GM06990 (cell line): ENCODE measurements around the gene AFAP1.

ENCODE experiments used
- DNase-seq: peaks from one replicate; pipeline ENCODE4 v3.0.0-alpha.2; 2011; ENCODE audit not compliant: insufficient read length; ENCODE audit errors: extremely low read depth
- H3K27me3 ChIP-seq: replicated peaks from 2 replicates; pipeline ENCODE4 v1.6.0; 2011; ENCODE audit warnings: low read length; ENCODE audit not compliant: control insufficient read depth, insufficient read depth
- H3K36me3 ChIP-seq: 2 replicates; pipeline ENCODE4 v1.5.1; 2011; ENCODE audit warnings: low read length; ENCODE audit not compliant: control insufficient read depth, insufficient read depth
- H3K4me3 ChIP-seq: replicated peaks from 2 replicates; pipeline ENCODE4 v1.5.1; 2011; ENCODE audit warnings: low read depth, mild to moderate bottlenecking, control low read depth, low read length
- CTCF ChIP-seq: IDR thresholded peaks from 2 replicates; pipeline ENCODE4 v1.5.1; 2011; ENCODE audit warnings: low read length, control low read depth, mild to moderate bottlenecking, inconsistent platforms; ENCODE audit not compliant: insufficient read depth, poor library complexity, severe bottlenecking

Gene AFAP1

GRCh38 chr4:7956270-7956808 lies 16.7 kb upstream of the AFAP1 start:
- no peak for DNase-seq
- H3K4me3 ChIP-seq: no peak overlapping the region
- no peaks in the 10 kb centered on the region for H3K27me3 ChIP-seq
- TF ChIP-seq CTCF: no peak
- H3K36me3 ChIP-seq: no peaks in the 10 kb centered on the region

DNA sequence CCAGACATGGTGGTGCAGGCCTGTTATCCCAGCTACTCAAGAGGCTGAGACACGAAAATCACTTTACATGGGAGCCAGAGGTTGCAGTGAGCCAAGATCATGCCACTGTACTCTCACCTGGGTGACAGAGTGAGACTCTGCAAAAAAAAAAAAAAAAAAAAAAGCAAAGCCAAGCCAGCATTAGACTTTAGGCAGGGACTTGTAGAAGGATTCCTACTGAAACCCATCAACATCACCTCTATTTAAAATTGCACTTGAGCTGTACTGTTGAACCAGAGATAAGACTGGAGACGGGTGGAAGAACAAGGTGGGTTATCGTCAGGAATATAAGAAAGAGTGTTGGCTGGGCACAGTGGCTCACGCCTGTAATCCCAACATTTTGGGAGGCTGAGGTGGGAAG lies 15.7 kb upstream of the AFAP1 start:
- no peak for DNase-seq
- no peak overlapping the region for H3K4me3 ChIP-seq
- H3K27me3 ChIP-seq: no peaks in the 10 kb centered on the region
- TF ChIP-seq CTCF: no peak
- H3K36me3 ChIP-seq: no peaks in the 10 kb centered on the region

DNA sequence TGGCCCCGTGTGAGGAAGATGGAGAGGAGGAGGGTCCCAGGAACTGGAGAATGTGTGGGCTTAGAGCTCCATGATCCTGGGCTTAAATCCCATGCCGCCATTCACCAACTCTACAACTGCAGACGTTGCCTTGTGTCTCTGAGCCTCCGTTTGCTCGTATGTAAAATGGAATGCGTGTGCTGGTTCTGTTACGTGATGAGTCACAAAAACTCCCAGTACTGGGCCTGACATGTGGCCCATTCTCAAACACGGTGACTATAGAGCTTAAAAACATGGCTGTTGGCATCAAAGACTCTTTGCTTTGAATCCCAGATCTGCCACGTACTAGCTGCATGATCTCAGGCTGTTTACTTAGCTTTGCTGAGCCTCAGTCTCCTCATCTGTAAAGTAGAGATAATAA lies 13.0 kb upstream of the AFAP1 start:
- DNase-seq: no peak
- Histone ChIP-seq H3K36me3 (no peaks in the 10 kb centered on the region), H3K27me3 (no peaks in the 10 kb centered on the region), H3K4me3 (no peak overlapping the region)
- TF ChIP-seq CTCF: no peak

- Histone ChIP-seq H3K27me3 (peaks cover 1% of the 10 kb centered on the region; the same call in 1 of the 2 replicates), H3K36me3 (no peaks in the 10 kb centered on the region), H3K4me3 (no peak overlapping the region)
- TF ChIP-seq CTCF: no peak
- DNase-seq: no peak
Measured at GRCh38 chr4:7950301-7951092, 10.8 kb upstream of the AFAP1 start.

DNA sequence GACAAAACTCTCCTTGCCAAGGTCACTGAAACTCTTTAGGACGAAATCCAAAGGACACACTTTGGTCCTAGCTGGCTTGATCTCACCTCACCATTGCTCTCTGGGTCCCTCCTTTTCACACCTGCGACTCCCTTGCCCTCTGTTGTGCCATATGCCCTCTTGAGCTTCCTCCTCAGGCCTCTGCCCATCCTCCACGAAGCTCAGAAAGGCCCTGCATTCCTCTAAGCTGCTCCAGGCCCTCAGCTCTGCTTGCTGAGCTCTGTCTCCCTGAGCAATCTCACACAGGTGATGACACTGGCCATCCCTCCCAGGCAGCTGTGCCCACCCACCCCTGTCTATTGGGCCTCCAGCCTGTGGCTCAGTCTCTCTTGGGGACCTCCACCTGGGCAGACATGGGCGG lies 10.1 kb upstream of the AFAP1 start:
- no peak for TF ChIP-seq CTCF
- no peak overlapping the region for H3K4me3 ChIP-seq
- peaks cover 1% of the 10 kb centered on the region; the same call in 1 of the 2 replicates for H3K27me3 ChIP-seq
- H3K36me3 ChIP-seq: no peaks in the 10 kb centered on the region
- no peak for DNase-seq
